Measurements from ENCODE around the gene EFNB2. TPM values are rescaled to one million over a fixed set of nuclear protein-coding genes. Genes with fewer than 3 reads are reported as not detected.

EFNB2 gene
- total and polyA plus RNA-seq, 9 of the 15 experiments (the other 6 are each of a cell fraction or from before 2014, with no cell fraction given), result 0.01 to 0.29 (median 0.18) TPM

DNA sequence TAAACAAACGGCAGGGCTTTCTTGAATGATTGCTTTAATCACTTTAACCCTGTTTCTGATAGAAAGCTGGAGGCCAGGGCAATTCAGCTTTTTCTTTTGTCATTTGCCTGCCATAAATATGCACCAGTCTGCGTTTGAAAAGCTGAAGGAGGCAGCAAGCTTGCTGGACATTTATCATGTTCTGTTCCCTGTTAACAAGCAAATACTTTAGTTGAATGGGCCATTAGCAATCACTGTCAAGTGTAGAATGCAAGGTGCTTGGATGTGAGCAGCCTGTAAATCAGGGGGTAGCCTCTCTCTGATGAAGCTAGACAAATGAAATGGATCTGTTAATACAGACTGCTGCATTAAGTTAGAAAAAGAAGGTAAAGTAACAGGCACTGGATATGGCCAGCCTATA, 7.6 kb downstream of the EFNB2 start (continued):
- TF ChIP-seq, protein P1, sequence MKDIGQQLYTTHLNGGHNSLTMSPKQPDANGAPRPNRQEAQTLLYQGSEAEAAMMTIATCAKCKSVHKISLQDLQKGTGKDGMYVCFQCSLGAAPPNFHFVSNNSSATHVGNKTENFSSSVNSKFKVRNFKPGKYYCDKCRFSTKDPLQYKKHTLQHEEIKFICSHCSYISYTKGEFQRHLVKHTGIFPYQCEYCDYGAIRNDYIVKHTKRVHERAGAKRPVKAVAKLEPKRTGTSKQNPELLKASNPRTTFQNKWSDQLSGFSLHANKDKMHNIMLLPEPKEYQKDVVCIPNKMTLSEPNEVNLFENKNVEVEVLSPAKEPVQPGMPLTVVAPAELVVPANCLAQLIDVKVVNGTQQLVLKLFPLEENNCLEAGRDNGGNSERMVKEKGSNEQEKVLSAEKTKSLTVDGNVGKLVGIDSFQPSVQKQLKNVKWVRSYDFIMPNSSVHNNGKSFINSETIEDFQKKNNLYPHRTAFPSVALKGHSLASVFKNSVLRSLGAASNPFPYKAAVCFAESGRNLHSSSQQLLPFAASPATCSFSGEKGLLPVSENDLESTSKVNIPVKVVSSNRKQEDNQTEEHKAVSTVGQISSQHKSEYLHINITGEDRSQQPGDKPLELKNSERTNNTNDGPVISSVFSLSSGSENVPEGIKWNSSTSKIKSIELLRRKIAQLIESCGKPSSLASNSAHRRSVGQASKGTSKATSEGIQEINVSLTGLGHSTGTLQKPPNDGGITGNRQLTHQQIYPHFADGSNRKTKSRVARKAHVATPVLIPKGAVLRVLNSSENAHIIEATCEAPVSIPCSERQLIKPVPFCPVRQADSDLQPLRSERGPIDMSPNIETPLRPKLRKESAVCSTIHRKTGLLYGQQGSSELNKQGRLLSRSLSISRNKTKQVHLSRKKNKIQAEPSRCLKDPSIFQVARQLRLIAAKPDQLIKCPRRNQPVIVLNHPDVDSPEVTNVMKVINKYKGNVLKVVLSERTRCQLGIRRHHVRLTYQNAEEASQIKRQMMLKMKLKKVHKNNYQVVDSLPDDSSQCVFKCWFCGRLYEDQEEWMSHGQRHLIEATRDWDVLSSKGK (CRISPR knock-in tag; IDR thresholded peaks at IDR 0.05), result no peak
- TF ChIP-seq ZNF408 (CRISPR knock-in tag; IDR thresholded peaks at IDR 0.05; ENCODE audit: low read depth) (no peak), THRAP3 (IDR thresholded peaks at IDR 0.05; ENCODE audit: borderline replicate concordance) (no peak), GTF2E2 (tag; IDR thresholded peaks at IDR 0.05) (no peak), NELFE (IDR thresholded peaks at IDR 0.05; ENCODE audit: insufficient read depth, insufficient read length) (no peak)

- no peaks in the 10 kb centered on the region for H3K79me2 ChIP-seq (ENCODE audit: control insufficient read depth, insufficient read depth, low read length)
These were observed 8.0 kb downstream of the EFNB2 start for GRCh38 chr13:106527445-106527801.

More at GRCh38 chr13:106527445-106527801, 8.0 kb downstream of the EFNB2 start:
- Histone ChIP-seq H3K4me3 (no peak overlapping the region), H3K9me3 (replicated peaks; ENCODE audit: control insufficient read depth, insufficient read depth, low read depth, low read length) (no peaks in the 10 kb centered on the region), H3K36me3 (ENCODE audit: control insufficient read depth, insufficient read depth, low read length) (no peaks in the 10 kb centered on the region), H3K27me3 (ENCODE audit: control insufficient read depth in 2 of 2, insufficient read depth in 2 of 2, low read length in 2 of 2) (peaks cover 0 to 5% of the 10 kb centered on the region in 2 experiments; a peak in 1 of 5 replicates), H2AFZ (ENCODE audit: low read depth, low read length) (no peak overlapping the region), H4K20me1 (replicated peaks; ENCODE audit: control insufficient read depth, insufficient read depth, low read length) (no peaks in the 10 kb centered on the region), H3K27ac (ENCODE audit: extremely low read depth, low read depth, low read length) (no peak overlapping the region), H3K4me1 (replicated peaks in 1 of 2; ENCODE audit: control insufficient read depth in 2 of 2, insufficient read depth in 2 of 2, low read length in 2 of 2) (no peaks in the 10 kb centered on the region), H3K4me2 (ENCODE audit: insufficient read depth, low read length) (no peak overlapping the region), H3K9ac (ENCODE audit: insufficient read depth in 1 of 2, low read depth in 2 of 2, low read length in 2 of 2) (no peak overlapping the region), H3K9me1 (ENCODE audit: control insufficient read depth, insufficient read depth, low read length) (no peaks in the 10 kb centered on the region)
- TF ChIP-seq MECOM (CRISPR knock-in tag; IDR thresholded peaks at IDR 0.05) (no peak), EZH2 (IDR thresholded peaks at IDR 0.05; ENCODE audit: borderline replicate concordance, low read depth, low read length) (no peak), SP1 (CRISPR knock-in tag; IDR thresholded peaks at IDR 0.05) (no peak), KDM5B (IDR thresholded peaks at IDR 0.05; ENCODE audit: insufficient replicate concordance, low read depth, low read length) (no peak), RBM15 (IDR thresholded peaks at IDR 0.05; ENCODE audit: insufficient read depth, low read length) (no peak), RBM39 (optimal IDR thresholded peaks at IDR 0.05; ENCODE audit: low read depth, low read length) (no peak), HCFC1 (IDR thresholded peaks at IDR 0.05; ENCODE audit: low read depth, low read length) (no peak), ZNF143 (CRISPR knock-in tag; IDR thresholded peaks at IDR 0.05) (no peak), ELF2 (CRISPR knock-in tag; IDR thresholded peaks at IDR 0.05) (no peak), FOXK2 (conservative IDR thresholded peaks at IDR 0.05 in 1 of 2, IDR thresholded peaks at IDR 0.05 in 1 of 2; ENCODE audit: low read depth in 2 of 2) (no peak), ID3 (CRISPR knock-in tag; IDR thresholded peaks at IDR 0.05) (no peak), ID3 (tag; IDR thresholded peaks at IDR 0.05) (no peak), ZNF79 (CRISPR knock-in tag; IDR thresholded peaks at IDR 0.05; ENCODE audit: low read depth) (no peak), DACH1 (IDR thresholded peaks at IDR 0.05; ENCODE audit: partially characterized antibody) (no peak), ATF1 (CRISPR knock-in tag; IDR thresholded peaks at IDR 0.05) (no peak), ATF1 (tag; IDR thresholded peaks at IDR 0.05) (no peak), GTF2E2 (tag; IDR thresholded peaks at IDR 0.05) (no peak), TRIM28 (IDR thresholded peaks at IDR 0.05) (no peak)
- BruUV-seq (replicated peaks), result no TSS peak
- POLR2A ChIA-PET, result no interaction called here
- 0% methylated on average over 1 of the region's 1 CpG for WGBS (ENCODE audit: insufficient coverage, low coverage, missing lambda C conversion rate)
- no peak for ATAC-seq
- intact Hi-C loops (cut with micrococcal nuclease) (no loop called here), in situ Hi-C loops (cut with MboI) (no loop called here)
- FAIRE-seq, result no peak
- CTCF ChIA-PET (ENCODE audit: low intra/inter-chr PET ratio), result no interaction called here
- no peak for DNase-seq (ENCODE audit: extremely low read depth in 1 of 4, low spot score in 3 of 4)

Measured in K562 (cell line).